Activated T-cell treated with anti-CD3 and anti-CD28 coated beads, Interleukin-2, amount 50 U/mL, for 48 hours (primary cell): Measurements from ENCODE around the gene RTKN2.
"Not testable (repeated sequence)": the region's sequence is repeated elsewhere in the genome, so short reads cannot be mapped to it uniquely, and the experiment has no call there.

Experiments used
- DNase-seq, 2 experiments: peaks; one replicate each; pipeline ENCODE4 v3.0.0-alpha.2; 2020

The RTKN2 gene, protein sequence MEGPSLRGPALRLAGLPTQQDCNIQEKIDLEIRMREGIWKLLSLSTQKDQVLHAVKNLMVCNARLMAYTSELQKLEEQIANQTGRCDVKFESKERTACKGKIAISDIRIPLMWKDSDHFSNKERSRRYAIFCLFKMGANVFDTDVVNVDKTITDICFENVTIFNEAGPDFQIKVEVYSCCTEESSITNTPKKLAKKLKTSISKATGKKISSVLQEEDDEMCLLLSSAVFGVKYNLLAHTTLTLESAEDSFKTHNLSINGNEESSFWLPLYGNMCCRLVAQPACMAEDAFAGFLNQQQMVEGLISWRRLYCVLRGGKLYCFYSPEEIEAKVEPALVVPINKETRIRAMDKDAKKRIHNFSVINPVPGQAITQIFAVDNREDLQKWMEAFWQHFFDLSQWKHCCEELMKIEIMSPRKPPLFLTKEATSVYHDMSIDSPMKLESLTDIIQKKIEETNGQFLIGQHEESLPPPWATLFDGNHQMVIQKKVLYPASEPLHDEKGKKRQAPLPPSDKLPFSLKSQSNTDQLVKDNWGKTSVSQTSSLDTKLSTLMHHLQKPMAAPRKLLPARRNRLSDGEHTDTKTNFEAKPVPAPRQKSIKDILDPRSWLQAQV

DNA sequence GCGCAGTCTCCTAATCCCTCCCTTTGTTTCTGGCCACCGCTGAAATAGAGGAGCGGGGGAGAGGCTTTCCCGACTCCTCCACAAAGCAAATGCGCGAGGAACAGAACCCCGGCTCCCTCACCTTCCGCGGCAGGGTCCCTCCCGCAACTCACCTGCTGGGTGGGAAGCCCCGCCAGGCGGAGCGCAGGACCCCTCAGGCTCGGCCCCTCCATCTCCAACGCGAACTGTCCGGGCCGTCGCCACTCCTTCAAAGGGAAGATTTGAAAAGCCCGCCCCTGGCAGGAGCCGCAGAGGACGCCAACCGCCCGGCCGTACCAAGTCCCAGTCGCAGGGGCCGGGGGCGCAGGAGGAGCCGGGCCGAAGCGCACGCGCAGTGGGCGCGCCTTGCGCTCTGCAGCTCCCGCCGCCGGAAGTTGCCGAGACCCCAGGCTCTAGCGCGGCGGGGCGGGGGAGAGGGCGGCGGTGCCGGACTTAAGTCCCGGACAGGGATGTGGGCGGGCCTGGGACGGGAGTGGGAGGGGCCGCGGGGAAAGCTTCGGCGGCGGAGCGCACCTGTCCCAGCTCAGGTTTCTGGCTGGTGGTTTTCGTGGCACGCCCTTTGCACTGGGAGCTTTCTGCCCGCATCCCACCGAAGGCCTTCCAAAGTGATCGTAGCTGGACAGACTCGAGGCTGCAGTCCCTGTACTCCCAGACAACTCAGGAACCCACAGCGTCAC, at the start of gene RTKN2:
Gene RTKN2 (minus strand): TSS at position 446 of the 716 bp plus-strand sequence. CDS start 234 bp downstream, at position 212.
- DNase-seq, result peak; percentile 72 to 78

DNA sequence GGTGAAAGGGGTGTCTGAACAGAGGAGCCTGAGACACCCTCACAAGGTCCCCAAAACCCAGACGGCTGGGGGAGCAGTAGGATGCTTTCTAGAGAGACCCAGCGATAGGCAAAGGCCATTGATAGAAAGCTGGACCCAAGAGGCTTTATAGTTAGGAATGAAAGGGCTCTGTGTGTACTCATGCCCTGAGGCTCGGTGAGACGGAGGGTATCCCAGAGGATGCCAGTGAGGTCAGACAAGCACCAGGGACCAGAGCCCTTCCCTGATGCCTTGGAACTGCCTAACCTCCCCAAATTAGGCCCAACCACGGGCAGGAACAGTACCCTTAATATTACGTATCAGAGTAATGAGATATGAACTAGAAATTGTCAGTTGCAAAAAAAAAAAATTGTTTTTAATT, 48.6 kb upstream of the RTKN2 start:
- no peak for DNase-seq

DNA sequence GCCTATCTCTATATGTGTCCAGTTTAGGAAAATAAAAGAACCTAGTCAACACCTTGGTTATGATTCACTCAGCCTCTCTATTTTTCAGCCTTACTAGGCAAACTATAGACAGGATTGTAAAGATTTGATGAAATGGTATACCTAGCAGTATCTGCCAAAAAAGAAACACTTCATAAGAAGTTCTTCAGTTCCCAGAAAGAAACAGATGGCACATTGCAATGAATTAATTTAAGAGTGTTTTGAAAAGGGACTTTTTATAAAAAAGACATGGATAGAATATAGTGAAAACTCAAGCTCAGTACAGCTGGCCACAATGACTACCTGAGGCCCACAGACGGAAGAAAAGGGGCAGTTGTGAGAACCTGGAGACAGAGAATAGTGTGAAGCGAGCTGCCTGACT, 40.6 kb upstream of the RTKN2 start:
- no peak for DNase-seq

DNA sequence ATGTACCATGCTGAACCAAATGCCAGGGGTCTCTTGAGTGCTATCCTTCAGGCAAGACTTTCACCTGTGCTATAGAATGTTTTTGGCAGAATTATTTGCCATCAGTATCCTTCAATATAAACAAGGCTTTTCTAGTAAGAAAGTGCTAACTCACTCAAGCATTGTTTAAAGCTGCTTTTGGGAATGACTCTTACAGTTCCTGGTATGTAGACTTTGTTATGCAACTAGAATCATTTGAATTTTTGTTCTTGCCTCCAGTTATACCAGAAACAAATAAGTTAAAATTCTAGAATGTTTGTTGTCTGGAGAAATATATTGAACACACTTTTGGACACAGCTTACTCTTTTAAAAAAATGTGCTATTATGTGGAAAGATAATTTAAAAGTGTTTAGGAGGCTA, 39.5 kb upstream of the RTKN2 start:
- no peak for DNase-seq

DNA sequence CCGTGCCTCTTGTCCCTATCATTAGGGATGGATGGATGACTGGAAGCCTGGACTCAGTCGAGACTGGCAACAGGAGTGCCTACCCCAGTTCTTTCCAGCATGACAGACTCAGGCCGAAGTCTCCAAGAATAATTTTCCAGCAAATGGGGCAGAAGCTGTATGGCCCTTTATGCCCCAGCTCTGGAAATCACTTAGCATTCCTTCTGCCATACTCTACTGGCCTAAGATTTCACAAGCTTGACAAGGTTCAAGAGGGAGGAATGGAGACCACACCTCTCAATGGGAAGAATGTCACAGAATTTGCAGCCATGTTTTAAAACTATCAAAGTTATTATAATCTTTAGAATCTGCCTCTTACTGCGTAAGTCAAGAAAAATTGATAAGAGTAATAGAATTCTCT, 39.0 kb upstream of the RTKN2 start:
- no peak for DNase-seq

DNA sequence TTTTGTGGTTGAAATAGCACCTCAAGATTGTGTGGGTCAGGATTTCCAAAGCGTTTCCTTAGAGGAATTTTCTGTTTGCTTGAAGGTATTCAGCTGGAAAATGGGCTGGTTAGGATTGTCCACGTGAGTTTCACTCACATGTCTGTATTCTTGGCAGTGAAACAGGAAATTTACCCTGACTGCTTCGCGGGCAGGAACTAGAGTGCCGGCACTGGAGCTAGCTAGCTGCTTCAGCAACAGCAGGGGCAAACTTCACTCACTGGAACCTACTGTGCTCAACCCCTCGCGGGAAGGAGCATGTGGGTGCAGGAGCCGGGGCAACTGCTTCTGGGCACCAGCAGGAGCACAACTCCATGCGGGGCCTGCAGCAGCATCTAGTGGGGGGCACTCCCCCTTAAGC, 38.0 kb upstream of the RTKN2 start:
- no peak for DNase-seq

DNA sequence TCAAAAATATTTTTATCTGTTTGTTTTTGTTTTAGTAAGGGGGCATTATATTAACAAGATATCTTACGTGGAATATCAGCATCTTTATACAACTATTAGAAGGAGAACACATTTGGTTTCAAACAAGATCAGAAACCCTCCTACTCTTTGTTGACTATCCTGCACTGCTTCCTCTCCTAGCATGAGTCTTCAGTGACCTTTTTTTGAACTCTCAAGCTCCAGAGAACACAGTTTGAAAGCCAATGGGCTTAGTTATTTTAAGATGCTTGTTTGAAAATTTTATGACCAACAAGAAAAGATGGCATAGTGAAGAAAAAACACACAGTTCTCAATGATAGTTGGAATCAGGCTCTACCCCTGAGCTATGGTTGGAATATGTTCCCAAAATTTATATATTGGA, 37.2 kb upstream of the RTKN2 start:
- no peak for DNase-seq

DNA sequence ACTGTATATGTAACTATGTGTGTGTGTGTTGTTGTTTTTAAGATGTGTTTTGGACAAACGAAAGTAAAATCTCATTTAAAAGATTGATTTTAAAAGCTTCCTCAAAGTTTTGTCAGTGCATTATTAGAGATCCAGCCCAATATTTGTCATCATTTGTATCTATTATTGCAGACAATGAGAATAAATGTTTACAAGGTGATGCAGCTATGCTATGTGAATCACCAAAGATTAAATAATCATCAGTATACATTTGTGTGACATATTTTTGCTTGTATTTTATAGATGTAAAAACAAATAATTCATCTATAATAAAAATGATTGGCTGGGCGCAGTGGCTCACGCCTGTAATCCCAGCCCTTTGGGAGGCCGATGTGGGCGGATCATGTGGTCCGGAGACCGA, 35.3 kb upstream of the RTKN2 start:
- no peak for DNase-seq

DNA sequence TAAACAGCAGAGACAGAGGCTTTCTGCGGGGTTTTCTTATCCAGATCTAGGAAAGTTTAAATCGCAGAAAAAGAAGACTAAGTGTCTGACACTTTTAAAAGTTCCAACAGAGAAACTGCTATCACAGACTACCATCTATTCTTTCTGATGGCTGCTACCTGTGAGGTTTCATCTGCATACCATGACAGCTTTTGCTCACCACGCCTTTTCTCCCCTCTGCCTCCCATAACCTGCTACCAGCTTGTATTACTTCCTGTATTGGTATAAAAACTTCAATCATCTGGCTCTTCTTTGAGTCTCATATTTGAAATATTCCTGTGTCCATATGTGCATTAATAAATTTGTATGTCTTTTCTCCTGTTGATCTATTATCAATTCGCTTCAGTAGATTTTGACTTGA, 34.1 kb upstream of the RTKN2 start:
- DNase-seq, result no peak

DNA sequence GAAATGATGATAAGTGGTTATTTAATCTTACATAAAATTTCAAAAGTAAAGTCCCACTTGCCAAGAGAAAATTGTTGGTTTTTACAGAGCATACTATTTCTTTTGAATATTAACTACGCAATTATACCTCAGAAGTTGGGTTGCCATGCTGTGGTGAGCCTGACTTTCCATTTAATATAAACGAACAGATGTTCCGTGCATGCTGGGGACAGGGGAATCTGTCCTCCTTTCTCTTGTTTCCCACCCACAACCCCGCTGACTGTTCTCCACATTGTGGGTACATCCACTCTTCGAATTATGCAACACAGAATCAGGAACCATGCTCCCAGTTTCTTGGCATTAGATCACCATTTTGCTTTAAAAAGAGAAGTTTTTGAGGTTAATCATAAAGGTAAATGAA, 29.2 kb upstream of the RTKN2 start:
- no peak for DNase-seq

DNA sequence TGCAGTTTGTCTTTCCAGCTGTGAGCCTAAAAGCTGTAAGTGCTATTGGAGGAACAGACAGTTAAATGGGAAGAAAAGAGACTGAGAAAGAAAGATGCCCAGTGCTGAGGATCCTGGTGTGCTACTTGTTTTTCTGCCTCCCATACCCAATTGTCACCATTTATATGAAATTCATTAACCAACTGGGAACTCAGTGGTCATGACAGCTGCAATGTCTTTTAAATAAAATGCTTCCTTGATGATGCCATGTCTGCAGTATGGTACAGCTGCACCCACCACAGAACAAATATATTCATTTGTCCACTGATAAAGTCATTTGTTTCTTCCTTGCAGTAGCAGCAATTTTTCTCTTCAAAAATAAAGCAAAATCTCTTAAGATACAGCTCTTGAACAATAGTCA, 15.6 kb upstream of the RTKN2 start:
- no peak for DNase-seq

DNA sequence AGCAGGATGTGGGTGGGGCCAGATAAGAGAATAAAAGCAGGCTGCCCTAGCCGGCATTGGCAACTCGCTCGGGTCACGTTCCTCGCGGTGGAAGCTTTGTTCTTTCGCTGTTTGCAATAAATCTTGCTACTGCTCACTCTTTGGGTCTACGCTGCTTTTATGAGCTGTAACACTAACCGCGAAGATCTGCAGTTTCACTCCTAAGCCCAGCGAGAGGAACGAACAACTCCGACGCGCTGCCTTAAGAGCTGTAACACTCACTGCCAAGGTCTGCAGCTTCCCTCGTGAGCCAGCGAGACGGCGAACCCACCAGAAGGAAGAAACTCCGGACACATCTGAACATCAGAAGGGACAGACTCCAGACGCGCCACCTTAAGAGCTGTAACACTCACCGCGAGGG, 12.7 kb upstream of the RTKN2 start:
- DNase-seq, result not testable (repeated sequence)

DNA sequence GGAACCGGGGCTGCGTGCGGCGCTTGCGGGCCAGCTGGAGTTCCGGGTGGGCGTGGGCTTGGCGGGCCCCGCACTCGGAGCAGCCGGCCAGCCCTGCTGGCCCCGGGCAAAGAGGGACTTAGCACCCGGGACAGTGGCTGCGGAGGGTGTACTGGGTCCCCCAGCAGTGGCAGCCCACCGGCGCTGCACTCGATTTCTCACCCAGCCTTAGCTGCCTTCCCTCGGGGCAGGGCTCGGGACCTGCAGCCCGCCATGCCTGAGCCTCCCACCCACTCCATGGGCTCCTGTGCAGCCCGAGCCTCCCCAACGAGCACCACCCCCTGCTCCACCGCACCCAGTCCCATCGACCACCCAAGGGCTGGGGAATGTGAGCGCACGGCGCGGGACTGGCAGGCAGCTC, 11.7 kb upstream of the RTKN2 start:
- not testable (repeated sequence) for DNase-seq

DNA sequence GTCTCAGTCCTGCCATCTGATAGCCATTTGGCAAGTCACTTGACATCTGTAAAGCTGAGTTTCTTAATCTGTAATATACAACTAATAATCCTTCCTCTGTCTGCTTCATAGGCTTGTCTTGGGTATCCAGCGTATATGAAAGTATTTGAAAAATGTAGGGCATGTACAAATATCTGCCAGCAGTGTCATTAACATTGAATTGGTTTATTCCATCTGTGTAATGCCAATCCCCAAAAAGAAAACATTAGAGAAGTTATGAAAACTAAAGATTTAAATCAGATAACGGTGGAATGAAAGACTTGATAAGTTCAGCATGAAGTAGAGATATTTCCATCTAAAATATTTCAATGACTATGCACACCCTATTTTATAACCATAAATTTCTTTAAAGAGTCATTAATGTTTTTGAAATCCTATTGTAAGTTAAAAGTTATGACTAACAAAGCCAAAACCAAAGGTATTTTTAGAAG, 9.8 kb upstream of the RTKN2 start:
- DNase-seq, result no peak

DNA sequence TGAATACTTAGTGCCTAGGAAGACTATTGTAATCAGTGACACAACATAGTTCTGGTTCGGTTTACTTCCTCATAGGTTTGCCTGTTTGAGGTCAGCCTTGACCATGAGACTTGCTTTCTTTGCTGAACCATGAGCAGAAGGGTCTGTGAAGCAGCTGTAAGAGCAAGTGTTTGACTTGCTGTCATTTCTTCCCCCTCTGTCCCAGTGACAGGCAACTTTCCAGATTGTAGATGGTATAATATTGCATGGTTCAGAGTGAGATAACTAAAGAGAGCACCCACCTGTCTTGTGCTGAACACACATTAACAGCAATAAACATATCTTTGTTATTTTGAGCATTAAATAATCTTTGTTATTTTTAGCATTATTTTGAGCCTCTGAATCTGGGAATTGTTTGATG, 9.3 kb upstream of the RTKN2 start:
- DNase-seq, result no peak

DNA sequence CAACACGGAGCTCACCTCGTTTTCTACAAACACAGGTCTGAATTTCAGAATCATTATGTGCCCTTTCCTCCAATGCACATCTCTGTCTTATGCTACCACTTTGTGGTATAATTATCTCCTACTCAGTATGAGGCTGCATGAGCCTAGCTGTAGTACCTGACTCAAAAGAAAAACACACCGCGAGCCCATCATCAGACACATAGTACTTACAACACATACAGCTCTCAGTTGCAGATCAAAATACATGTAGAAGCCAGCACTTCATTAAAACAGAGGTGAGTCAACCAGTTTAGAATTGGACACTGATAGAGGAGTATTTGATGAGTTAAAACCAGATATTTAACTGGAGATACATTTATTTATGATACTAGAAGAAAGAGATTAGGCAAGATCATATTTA, 1.4 kb upstream of the RTKN2 start:
- DNase-seq, result no peak

DNA sequence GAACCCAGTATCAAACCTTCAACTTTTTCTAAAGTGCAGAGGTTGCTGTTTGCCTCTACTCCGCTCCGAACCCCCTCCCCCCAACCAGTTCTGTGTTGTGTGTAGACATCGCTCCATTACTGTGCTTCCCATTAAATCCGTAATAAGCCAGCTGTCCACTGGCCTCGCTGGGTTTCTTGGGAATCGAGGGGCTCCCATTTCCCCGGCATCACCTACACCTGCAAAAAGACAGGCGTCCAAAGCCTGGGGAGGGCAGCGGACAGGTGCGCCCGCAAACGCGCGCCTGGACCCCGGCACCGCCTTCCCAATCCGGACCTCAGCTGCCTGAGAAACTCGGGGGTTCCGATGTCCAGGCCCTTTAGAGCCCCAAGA, 631 bp downstream of the RTKN2 start:
- no peak for DNase-seq

DNA sequence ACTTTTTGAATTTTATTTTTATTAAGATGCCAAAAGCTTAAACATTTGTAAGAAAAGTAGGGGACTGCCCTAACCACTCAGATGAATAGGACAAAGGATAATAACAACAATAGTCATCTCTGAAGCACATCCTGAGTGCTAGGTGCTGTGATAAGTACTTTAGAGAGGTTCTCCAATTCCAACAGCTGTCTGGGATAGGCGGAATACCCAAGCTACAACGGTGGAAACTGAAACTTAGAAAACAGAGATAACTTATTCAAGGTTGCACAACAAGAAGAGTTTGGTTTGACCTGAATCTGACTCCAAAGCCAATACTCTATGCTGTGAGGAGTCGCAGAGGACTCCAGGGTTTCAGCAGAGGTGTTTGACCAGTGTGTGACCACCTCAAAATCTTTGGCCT, 2.0 kb downstream of the RTKN2 start:
- no peak for DNase-seq

DNA sequence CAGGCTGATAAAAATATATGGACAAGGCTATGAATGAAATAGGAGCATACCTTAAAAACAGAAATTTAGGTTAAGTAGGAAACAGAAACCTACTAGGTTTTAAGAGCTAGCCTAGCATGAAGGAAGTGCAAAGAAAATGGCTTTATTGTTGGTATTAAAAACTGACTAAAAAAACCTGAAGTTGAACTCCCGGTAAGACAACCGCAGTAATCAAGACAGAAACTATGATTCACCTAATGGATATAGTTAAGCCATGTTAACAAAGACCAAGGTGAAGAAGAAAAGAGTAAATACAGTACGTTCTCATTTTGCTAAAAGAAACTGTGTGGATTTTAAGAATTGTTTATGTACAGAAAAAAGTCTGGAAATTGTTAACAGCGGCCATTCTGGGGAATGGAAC, 2.5 kb downstream of the RTKN2 start:
- no peak for DNase-seq

DNA sequence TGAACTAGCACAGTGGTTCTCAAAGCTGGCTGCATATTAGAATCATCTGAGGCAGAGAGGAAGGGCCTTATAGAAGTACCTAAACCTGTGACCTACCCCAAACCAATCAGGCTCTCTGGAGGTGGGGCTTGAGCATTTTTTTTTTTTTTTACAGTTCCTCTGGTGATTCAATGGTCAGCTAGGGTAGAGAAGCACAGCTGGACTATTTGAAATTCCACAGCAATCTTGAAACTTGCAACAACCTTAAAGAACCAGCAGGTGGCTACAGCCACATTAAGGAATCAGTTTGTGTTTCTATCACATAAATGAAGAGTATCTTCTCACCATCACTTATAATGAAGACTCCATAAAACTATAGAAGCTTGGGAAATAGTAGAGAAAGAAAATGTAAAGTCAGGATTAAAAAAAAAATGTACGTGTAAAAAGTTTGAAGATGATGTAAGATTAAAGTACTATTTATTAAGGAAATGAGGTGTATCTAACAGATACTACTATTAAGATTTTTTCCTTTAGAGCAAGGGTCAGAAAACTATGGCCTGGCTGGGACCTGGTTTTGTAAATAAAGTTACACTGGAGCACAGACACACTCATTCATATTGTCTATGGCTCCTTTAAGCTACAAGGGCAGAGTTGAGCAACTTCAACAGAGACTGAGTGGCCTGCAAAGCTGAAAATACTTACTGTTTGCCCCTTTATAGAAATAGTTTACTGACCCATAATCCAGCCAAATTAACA, 3.8 kb downstream of the RTKN2 start:
- no peak for DNase-seq

DNA sequence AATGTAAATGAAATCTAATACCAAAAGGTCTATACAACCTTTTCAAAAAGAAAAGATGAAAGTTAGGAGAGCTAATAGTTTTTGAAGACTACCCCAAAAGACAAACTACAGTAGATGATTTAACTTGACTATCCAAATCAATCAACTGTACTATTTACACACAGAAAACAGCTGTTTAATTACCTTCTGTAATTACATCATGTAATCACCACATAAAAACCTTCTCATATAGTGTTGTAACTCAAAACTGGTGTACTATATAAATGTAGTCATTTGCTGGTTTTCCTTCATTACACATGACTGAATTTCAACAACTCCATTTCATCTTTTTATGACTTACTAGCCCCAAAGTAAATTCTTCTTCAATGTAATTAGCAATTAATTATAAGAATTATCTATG, 4.5 kb downstream of the RTKN2 start:
- DNase-seq, result no peak

DNA sequence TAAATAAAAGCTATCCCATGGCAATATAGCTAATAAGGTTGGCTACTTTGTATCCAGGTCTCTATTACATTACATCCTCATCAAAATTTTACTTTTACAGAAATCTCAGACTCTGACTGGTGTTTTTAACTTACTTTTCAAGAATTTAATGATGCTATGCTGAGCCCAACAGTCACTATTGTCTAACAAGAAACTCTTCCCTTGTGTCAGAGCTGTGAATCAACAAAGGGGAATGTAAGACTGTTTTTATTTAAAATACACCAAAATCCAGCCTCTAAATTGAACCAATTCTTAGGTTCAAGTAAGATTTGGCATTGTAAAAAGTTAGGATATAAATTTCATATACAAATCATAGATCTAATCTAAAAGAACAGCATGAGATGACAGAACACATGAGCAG, 7.0 kb downstream of the RTKN2 start:
- DNase-seq, result no peak

DNA sequence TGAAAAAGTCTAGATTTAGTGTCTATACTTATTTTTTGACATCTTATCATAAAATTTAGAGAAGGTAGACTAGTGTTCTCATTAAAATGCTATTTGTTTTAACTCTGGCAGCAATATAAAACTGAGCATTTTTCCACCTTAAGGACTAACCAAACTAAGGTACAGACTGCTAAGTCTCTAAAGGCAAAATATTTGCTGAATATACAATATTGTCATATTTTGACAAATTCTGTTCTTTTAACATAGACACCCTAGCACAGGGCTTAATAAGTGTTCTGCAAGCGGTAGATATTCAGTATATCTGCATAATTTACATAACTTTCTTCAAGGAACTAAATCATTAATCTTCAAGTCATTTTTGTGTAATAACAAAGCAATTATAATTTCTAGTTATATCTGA, 8.6 kb downstream of the RTKN2 start:
- no peak for DNase-seq
